ENCODE measurements around the gene STOM. TPM values are rescaled to one million over a fixed set of nuclear protein-coding genes. Genes with fewer than 3 reads are reported as not detected.
A peak's percentile ranks its signal among the peaks of the same experiment; 100 is the strongest.

Gene STOM
- total RNA-seq, 1 experiment from 2014 or later, result 5.5 TPM

- no peak overlapping the region for H3K9ac ChIP-seq (ENCODE audit: low read length)
- H3K4me1 ChIP-seq (ENCODE audit: insufficient read depth, low read length), result no peaks in the 10 kb centered on the region
- BruUV-seq (replicated peaks), result no TSS peak
- H3K36me3 ChIP-seq (ENCODE audit: low read depth, low read length), result no peaks in the 10 kb centered on the region
- no peak overlapping the region for H3K4me2 ChIP-seq (ENCODE audit: low read length)
- H3K27ac ChIP-seq (ENCODE audit: low read length), result no peak overlapping the region
- intact Hi-C loops (cut with micrococcal nuclease), result no loop called here
- ATAC-seq (no peak), DNase-seq (no peak)
- no peaks in the 10 kb centered on the region for H3K9me3 ChIP-seq (ENCODE audit: low read length)
- H3F3A ChIP-seq (ENCODE audit: low read length, unreplicated experiment), result no peaks in the 10 kb centered on the region
- H3K27me3 ChIP-seq (ENCODE audit: low read length), result no peaks in the 10 kb centered on the region
- ChIA-PET POLR2A (ENCODE audit: unreplicated experiment) (no interaction called here), CTCF (no interaction called here)
- H3K79me2 ChIP-seq (ENCODE audit: low read length), result no peaks in the 10 kb centered on the region
- TF ChIP-seq CTCF (conservative IDR thresholded peaks at IDR 0.05; ENCODE audit: low read depth, low read length), result no peak
- TF ChIP-seq EZH2phosphoT487 (IDR thresholded peaks at IDR 0.05; ENCODE audit: borderline replicate concordance, low read length), result no peak
- no peak for TF ChIP-seq EZH2 (IDR thresholded peaks at IDR 0.05; ENCODE audit: low read length, unreplicated experiment)
- H3K9me2 ChIP-seq (replicated peaks; ENCODE audit: low read length), result no peaks in the 10 kb centered on the region
- no peak overlapping the region for H3K4me3 ChIP-seq (ENCODE audit: low read length)
- no peak overlapping the region for H2AFZ ChIP-seq (ENCODE audit: low read length)
- no peaks in the 10 kb centered on the region for H4K20me1 ChIP-seq (ENCODE audit: low read length)
These were observed 35.9 kb downstream of the STOM start for GRCh38 chr9:121333950-121334773.

- H3K4me2 ChIP-seq (ENCODE audit: low read length), result no peak overlapping the region
- H3K9me3 ChIP-seq (ENCODE audit: low read length), result no peaks in the 10 kb centered on the region
- no peaks in the 10 kb centered on the region for H3K4me1 ChIP-seq (ENCODE audit: insufficient read depth, low read length)
- no peaks in the 10 kb centered on the region for H3F3A ChIP-seq (ENCODE audit: low read length, unreplicated experiment)
- no peak overlapping the region for H3K9ac ChIP-seq (ENCODE audit: low read length)
- ChIA-PET CTCF (interaction anchor here (0.7 kb wide), 1 partner anchor 25 kb away, joined by 4 read pairs; no protein-coding TSS in a partner anchor), POLR2A (ENCODE audit: unreplicated experiment) (no interaction called here)
- H4K20me1 ChIP-seq (ENCODE audit: low read length), result no peaks in the 10 kb centered on the region
- H3K27ac ChIP-seq (ENCODE audit: low read length), result no peak overlapping the region
- no peaks in the 10 kb centered on the region for H3K36me3 ChIP-seq (ENCODE audit: low read depth, low read length)
- H2AFZ ChIP-seq (ENCODE audit: low read length), result no peak overlapping the region
- intact Hi-C loops (cut with micrococcal nuclease), result no loop called here
- no peaks in the 10 kb centered on the region for H3K79me2 ChIP-seq (ENCODE audit: low read length)
- DNase-seq, result peak; percentile 16
- H3K9me2 ChIP-seq (replicated peaks; ENCODE audit: low read length), result no peaks in the 10 kb centered on the region
- H3K27me3 ChIP-seq (ENCODE audit: low read length), result no peaks in the 10 kb centered on the region
- no TSS peak for BruUV-seq (replicated peaks)
- no peak for ATAC-seq
- no peak for TF ChIP-seq EZH2 (IDR thresholded peaks at IDR 0.05; ENCODE audit: low read length, unreplicated experiment)
- TF ChIP-seq CTCF (conservative IDR thresholded peaks at IDR 0.05; ENCODE audit: low read depth, low read length), result 0 out of 2 replicates have a peak, but pooled peaks have one; percentile 20
- no peak for TF ChIP-seq EZH2phosphoT487 (IDR thresholded peaks at IDR 0.05; ENCODE audit: borderline replicate concordance, low read length)
- H3K4me3 ChIP-seq (ENCODE audit: low read length), result no peak overlapping the region
These were observed 37.9 kb downstream of the STOM start for GRCh38 chr9:121331992-121332685.

GRCh38 chr9:121331549-121331948, 38.5 kb downstream of the STOM start:
- ChIA-PET POLR2A (ENCODE audit: unreplicated experiment) (no interaction called here), CTCF (no interaction called here)
- intact Hi-C loops (cut with micrococcal nuclease), result no loop called here
- Histone ChIP-seq H3K9ac (ENCODE audit: low read length) (no peak overlapping the region), H3K9me2 (replicated peaks; ENCODE audit: low read length) (no peaks in the 10 kb centered on the region), H2AFZ (ENCODE audit: low read length) (no peak overlapping the region), H3F3A (ENCODE audit: low read length, unreplicated experiment) (no peaks in the 10 kb centered on the region), H3K27ac (ENCODE audit: low read length) (no peak overlapping the region), H4K20me1 (ENCODE audit: low read length) (no peaks in the 10 kb centered on the region), H3K79me2 (ENCODE audit: low read length) (no peaks in the 10 kb centered on the region), H3K4me2 (ENCODE audit: low read length) (no peak overlapping the region), H3K27me3 (ENCODE audit: low read length) (no peaks in the 10 kb centered on the region), H3K4me3 (ENCODE audit: low read length) (no peak overlapping the region), H3K36me3 (ENCODE audit: low read depth, low read length) (no peaks in the 10 kb centered on the region), H3K9me3 (ENCODE audit: low read length) (no peaks in the 10 kb centered on the region), H3K4me1 (ENCODE audit: insufficient read depth, low read length) (no peaks in the 10 kb centered on the region)
- ATAC-seq (no peak), DNase-seq (no peak)
- no TSS peak for BruUV-seq (replicated peaks)
- TF ChIP-seq CTCF (conservative IDR thresholded peaks at IDR 0.05; ENCODE audit: low read depth, low read length) (no peak), EZH2 (IDR thresholded peaks at IDR 0.05; ENCODE audit: low read length, unreplicated experiment) (no peak), EZH2phosphoT487 (IDR thresholded peaks at IDR 0.05; ENCODE audit: borderline replicate concordance, low read length) (no peak)
